Body of pancreas (tissue), 4 donors: ENCODE data around the gene HSD11B2.

Experiments
- CTCF ChIP-seq, 7 experiments: fragments of 450-650 bp in 4 of 7; fragments of 200-600 bp in 3 of 7; sonication (generic) in 3 of 7; IDR thresholded peaks; one replicate each; pipeline ENCODE4 v1.5.1; 2016 to 2019; ENCODE audit warnings: antibody characterized with exemption in 7 of 7
- POLR2A ChIP-seq, 3 donors: fragments of 450-650 bp; IDR thresholded peaks; one replicate each; pipeline ENCODE4 v1.6.1; 2016; ENCODE audit warnings: antibody characterized with exemption in 3 of 3, mild to moderate bottlenecking in 2 of 3

- TF ChIP-seq CTCF (IDR thresholded peaks at IDR 0.05) (peak in 3 of 7 experiments; percentile 2 to 18 (median 6)), POLR2A (IDR thresholded peaks at IDR 0.05) (no peak)
Observed at GRCh38 chr16:67399749-67400704, 30.9 kb upstream of the HSD11B2 start.
